HepG2 (cell line): ENCODE data around the gene GFRA4. TPM values are rescaled to one million over a fixed set of nuclear protein-coding genes. Genes with fewer than 3 reads are reported as not detected.

ENCODE experiments used
- ATF7-NPFF ChIP-seq: sonication (generic); formaldehyde crosslinking; IDR thresholded peaks from 2 replicates; pipeline ENCODE4 v1.8.1; 2023; ENCODE audit warnings: mild to moderate bottlenecking, low read depth, missing genetic modification reagents, moderate library complexity
- CBX5 ChIP-seq: sonication (generic); formaldehyde crosslinking; IDR thresholded peaks from 2 replicates; pipeline ENCODE4 v1.4.0; 2020; ENCODE audit warnings: missing genetic modification reagents, borderline replicate concordance
- FOXK1 ChIP-seq: sonication (generic); formaldehyde crosslinking; IDR thresholded peaks from 2 replicates; pipeline ENCODE4 v1.4.0; 2020; ENCODE audit warnings: low read depth, missing genetic modification reagents, borderline replicate concordance
- HOXA7 ChIP-seq: sonication (generic); formaldehyde crosslinking; IDR thresholded peaks from 2 replicates; pipeline ENCODE4 v1.8.1; 2022; ENCODE audit warnings: mild to moderate bottlenecking, missing genetic modification reagents, moderate library complexity
- KDM1A ChIP-seq: IDR thresholded peaks from 2 replicates; pipeline ENCODE4 v1.6.1; 2016; ENCODE audit warnings: missing compliant biosample characterization
- KLF13 ChIP-seq: sonication (generic); formaldehyde crosslinking; IDR thresholded peaks from 2 replicates; pipeline ENCODE4 v1.4.0; 2020; ENCODE audit warnings: mild to moderate bottlenecking, missing genetic modification reagents
- MBD4 ChIP-seq: IDR thresholded peaks from 2 replicates; pipeline ENCODE4 v1.6.1; 2012; ENCODE audit warnings: low read length, inconsistent platforms, borderline replicate concordance
- MEIS2 ChIP-seq: sonication (generic); formaldehyde crosslinking; IDR thresholded peaks from 2 replicates; pipeline ENCODE4 v1.9.0; 2021; ENCODE audit warnings: mild to moderate bottlenecking, missing genetic modification reagents
- MTF1 ChIP-seq: sonication (generic); formaldehyde crosslinking; IDR thresholded peaks from 2 replicates; pipeline ENCODE4 v1.5.0; 2020; ENCODE audit warnings: missing genetic modification reagents
- PCBP1 ChIP-seq: fragments of 200-400 bp; formaldehyde crosslinking; IDR thresholded peaks from 2 replicates; pipeline ENCODE4 v1.6.1; 2017; ENCODE audit warnings: mild to moderate bottlenecking, low read depth, low read length, borderline replicate concordance
- RFX1 ChIP-seq: fragments of 450-650 bp; IDR thresholded peaks from 2 replicates; pipeline ENCODE4 v1.6.1; 2017
- STAG1 ChIP-seq: sonication (generic); formaldehyde crosslinking; IDR thresholded peaks from 2 replicates; pipeline ENCODE4 v1.4.0; 2020; ENCODE audit warnings: missing genetic modification reagents
- ZNF138 ChIP-seq: sonication (generic); formaldehyde crosslinking; IDR thresholded peaks from 2 replicates; pipeline ENCODE4 v1.5.0; 2020; ENCODE audit warnings: mild to moderate bottlenecking, low read depth, missing genetic modification reagents
- ZNF24 ChIP-seq: fragments of 450-650 bp; IDR thresholded peaks from 2 replicates; pipeline ENCODE4 v1.6.1; 2017; ENCODE audit warnings: antibody characterized with exemption, mild to moderate bottlenecking
- ZNF510 ChIP-seq: sonication (generic); formaldehyde crosslinking; IDR thresholded peaks from 2 replicates; pipeline ENCODE4 v1.4.0; 2020; ENCODE audit warnings: low read depth, mild to moderate bottlenecking, missing genetic modification reagents
- ZNF569 ChIP-seq: sonication (generic); formaldehyde crosslinking; IDR thresholded peaks from 2 replicates; pipeline ENCODE4 v1.5.0; 2020; ENCODE audit warnings: mild to moderate bottlenecking, missing genetic modification reagents, moderate library complexity, borderline replicate concordance
- polyA plus RNA-seq, 8 experiments: library from polyadenylated mRNA; depleted of rRNA in 3 of 8; stranded (reverse) in 7 of 8; unstranded in 1 of 8; fragments of >200 nt; fragmentation: Illumina TruSeq in 4 of 8; extraction: Trizol in 4 of 8; gene quantifications; 2 replicates each; pipeline versions ENCODE4 v1.2.1 to v1.2.3, GENCODE V29; 2011 to 2016; ENCODE audit warnings: low read depth in 4 of 8, missing spikeins in 1 of 8, mixed read lengths in 1 of 8; ENCODE audit not compliant: insufficient read depth in 1 of 8
- total RNA-seq, 5 experiments: library from RNA; depleted of rRNA; stranded (reverse); fragments of >200 nt; fragmentation: Illumina TruSeq; extraction: Trizol; gene quantifications; 2 replicates each; pipeline ENCODE4 v1.2.3, GENCODE V29; 2016; ENCODE audit warnings: low read depth in 1 of 5
- TF ChIP-seq, protein P1 (sequence below): sonication (generic); formaldehyde crosslinking; IDR thresholded peaks from 2 replicates; pipeline ENCODE4 v1.4.0; 2020; ENCODE audit warnings: missing genetic modification reagents
- TF ChIP-seq, protein P2 (sequence below): sonication (generic); formaldehyde crosslinking; IDR thresholded peaks from 2 replicates; pipeline ENCODE4 v1.8.1; 2023; ENCODE audit warnings: mild to moderate bottlenecking, moderate library complexity, missing genetic modification reagents

Gene GFRA4
- total and polyA plus RNA-seq, 2 of the 13 experiments (the other 11 are each of a cell fraction or from before 2014, with no cell fraction given): not detected

DNA sequence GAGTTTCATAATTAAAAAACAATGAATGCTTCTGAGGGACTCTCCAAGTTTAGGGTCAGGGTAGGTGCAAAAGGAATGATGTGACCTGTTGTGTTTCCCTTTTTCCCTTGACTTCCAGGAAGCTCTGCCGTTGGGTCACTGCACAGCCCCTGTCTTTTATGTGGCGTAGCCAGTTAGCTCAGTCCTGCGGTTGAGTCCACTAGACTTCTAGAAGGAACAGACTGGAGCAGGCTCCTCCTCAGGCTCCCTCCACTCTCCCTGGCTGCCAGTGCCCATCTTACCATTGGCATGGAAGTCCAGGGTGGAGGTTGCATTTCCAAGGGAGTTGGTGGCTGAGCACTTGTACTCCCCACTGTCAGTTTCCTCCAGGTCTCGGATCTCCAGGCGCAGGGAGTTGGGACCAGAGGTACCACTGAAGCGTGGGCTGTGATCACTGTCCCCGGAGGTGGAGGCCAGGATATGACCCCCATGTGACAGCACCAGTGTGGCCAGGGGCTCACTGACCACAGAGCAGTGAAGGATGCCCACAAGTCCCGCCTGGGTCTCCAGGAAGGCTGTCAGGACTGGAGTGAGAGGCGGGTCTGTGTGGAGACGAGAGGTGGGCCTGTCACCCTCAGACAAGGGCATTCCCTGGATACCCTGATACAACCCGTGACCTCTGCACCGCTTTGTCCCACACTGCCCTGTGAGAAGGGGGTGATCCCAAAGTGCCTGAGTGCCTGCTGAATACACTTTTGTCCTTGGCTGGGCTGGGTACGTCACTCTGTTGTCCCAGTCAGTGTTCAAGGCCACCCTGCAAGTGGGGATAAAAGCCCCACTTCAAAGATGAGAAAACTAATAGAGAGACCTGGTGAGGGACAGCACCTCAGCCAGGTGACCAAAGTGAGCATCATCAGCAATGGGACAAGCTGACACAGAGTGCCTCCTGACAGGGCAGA lies 38.1 kb upstream of the GFRA4 start (continued):
- TF ChIP-seq, protein P1, sequence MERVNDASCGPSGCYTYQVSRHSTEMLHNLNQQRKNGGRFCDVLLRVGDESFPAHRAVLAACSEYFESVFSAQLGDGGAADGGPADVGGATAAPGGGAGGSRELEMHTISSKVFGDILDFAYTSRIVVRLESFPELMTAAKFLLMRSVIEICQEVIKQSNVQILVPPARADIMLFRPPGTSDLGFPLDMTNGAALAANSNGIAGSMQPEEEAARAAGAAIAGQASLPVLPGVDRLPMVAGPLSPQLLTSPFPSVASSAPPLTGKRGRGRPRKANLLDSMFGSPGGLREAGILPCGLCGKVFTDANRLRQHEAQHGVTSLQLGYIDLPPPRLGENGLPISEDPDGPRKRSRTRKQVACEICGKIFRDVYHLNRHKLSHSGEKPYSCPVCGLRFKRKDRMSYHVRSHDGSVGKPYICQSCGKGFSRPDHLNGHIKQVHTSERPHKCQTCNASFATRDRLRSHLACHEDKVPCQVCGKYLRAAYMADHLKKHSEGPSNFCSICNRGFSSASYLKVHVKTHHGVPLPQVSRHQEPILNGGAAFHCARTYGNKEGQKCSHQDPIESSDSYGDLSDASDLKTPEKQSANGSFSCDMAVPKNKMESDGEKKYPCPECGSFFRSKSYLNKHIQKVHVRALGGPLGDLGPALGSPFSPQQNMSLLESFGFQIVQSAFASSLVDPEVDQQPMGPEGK (CRISPR knock-in tag): no peak
- TF ChIP-seq KLF13 (CRISPR knock-in tag) (no peak), MEIS2 (CRISPR knock-in tag) (no peak), KDM1A (CRISPR knock-in tag) (no peak), ZNF510 (CRISPR knock-in tag) (no peak), RFX1 (no peak), ZNF138 (CRISPR knock-in tag) (no peak), PCBP1 (no peak), ZNF569 (CRISPR knock-in tag) (no peak), MBD4 (no peak), FOXK1 (CRISPR knock-in tag) (no peak), STAG1 (CRISPR knock-in tag) (no peak), CBX5 (CRISPR knock-in tag) (no peak), MTF1 (CRISPR knock-in tag) (no peak), ZNF24 (no peak), HOXA7 (CRISPR knock-in tag) (no peak), ATF7-NPFF (no peak)
- TF ChIP-seq, protein P2, sequence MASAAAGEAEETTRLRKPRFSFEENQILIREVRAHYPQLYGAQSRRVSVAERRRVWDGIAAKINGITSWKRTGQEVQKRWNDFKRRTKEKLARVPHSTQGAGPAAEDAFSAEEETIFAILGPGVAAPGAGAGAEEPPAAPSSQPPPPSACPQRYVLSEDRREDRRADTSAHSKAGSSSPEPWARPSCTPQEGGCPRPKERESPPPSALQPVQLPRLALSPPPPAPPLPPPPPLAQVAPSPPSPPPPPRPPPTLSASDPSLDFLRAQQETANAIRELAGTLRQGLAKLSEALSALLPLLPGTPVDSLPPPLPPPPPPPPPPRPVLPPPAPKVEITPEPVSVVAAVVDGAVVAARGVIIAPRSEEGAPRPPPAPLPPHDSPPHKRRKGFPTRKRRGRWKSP: no peak
